Heart left ventricle (tissue), 13 donors: ENCODE measurements around the gene IFIT2.

Experiments used
- POLR2A ChIP-seq, 2 donors: fragments of 450-650 bp; IDR thresholded peaks; one replicate each; pipeline ENCODE4 v1.6.1; 2017; ENCODE audit warnings: antibody characterized with exemption in 2 of 2, mild to moderate bottlenecking in 2 of 2, moderate library complexity in 2 of 2
- TF ChIP-seq, protein P1 (sequence below), 12 donors: fragments of 200-600 bp; sonication (generic) in 4 of 12; IDR thresholded peaks; one replicate each; pipeline versions ENCODE4 v1.5.0 to v1.8.0; 2018 to 2022; ENCODE audit warnings: antibody characterized with exemption in 12 of 12, mild to moderate bottlenecking in 5 of 12
- donor health status: ischemic (EF 13 %, LVEDD 7.1; RV severe dilation, severe dysfunction).
- donor health status: DM: no; HTN: yes; CAD: no.
- donor health status: DM: no; HTN: no; CAD: no.
- donor health status: ischemic (EF 25% LVEDD 6.9; RV normal size, moderate dysfunction).
- donor health status: ischemic (EF 25% LVEDD 5.7; RV mildly dilated, moderate dysfunction).
- donor health status: ischemic (EF 35%, LVEDD 5.7; RV mildly dilated, moderate dysfunction).
- donor health status: nonischemic (EF 11% LVEDD 7.7; RV severe dilation, severe dysfunction).
- donor health status: DM: yes; HTN: yes; CAD: no.
- donor health status: PGD.
- donor health status: ischemic (EF 29% LVEDD 5.4; RV normal size, mild dysfunction).
- donor health status: nonischemic (EF 23%, LVEDD 6.1; RV moderate dilation, normal function).

DNA sequence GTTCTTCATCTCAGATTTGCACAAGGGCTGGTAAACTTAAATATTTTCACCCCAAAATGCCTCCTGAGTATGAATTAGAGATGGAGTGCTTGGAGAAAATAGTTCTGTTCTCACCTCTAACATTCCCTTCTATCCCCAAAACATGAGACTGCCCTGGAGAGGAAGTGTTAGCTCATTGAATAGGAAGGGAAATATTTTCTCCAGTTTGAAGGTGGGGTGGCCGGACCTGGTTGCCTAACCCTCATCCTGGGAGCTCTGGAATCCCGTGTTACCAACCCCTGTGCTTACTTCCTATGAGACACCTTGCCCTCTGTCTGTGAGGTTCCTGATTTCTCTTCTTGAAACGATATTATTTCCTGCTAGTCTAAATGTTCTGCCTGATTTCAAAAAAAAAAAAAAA lies 779 bp downstream of the IFIT2 start:
- TF ChIP-seq, protein P1, sequence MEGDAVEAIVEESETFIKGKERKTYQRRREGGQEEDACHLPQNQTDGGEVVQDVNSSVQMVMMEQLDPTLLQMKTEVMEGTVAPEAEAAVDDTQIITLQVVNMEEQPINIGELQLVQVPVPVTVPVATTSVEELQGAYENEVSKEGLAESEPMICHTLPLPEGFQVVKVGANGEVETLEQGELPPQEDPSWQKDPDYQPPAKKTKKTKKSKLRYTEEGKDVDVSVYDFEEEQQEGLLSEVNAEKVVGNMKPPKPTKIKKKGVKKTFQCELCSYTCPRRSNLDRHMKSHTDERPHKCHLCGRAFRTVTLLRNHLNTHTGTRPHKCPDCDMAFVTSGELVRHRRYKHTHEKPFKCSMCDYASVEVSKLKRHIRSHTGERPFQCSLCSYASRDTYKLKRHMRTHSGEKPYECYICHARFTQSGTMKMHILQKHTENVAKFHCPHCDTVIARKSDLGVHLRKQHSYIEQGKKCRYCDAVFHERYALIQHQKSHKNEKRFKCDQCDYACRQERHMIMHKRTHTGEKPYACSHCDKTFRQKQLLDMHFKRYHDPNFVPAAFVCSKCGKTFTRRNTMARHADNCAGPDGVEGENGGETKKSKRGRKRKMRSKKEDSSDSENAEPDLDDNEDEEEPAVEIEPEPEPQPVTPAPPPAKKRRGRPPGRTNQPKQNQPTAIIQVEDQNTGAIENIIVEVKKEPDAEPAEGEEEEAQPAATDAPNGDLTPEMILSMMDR (IDR thresholded peaks at IDR 0.05): no peak
- no peak for TF ChIP-seq POLR2A (IDR thresholded peaks at IDR 0.05)
